Measurements from ENCODE around the gene HPCA. TPM values are rescaled to one million over a fixed set of nuclear protein-coding genes. Genes with fewer than 3 reads are reported as not detected.

HPCA gene
- total and polyA plus RNA-seq, 2 of the 13 experiments (the other 11 are each of a cell fraction or from before 2014, with no cell fraction given) = not detected

DNA sequence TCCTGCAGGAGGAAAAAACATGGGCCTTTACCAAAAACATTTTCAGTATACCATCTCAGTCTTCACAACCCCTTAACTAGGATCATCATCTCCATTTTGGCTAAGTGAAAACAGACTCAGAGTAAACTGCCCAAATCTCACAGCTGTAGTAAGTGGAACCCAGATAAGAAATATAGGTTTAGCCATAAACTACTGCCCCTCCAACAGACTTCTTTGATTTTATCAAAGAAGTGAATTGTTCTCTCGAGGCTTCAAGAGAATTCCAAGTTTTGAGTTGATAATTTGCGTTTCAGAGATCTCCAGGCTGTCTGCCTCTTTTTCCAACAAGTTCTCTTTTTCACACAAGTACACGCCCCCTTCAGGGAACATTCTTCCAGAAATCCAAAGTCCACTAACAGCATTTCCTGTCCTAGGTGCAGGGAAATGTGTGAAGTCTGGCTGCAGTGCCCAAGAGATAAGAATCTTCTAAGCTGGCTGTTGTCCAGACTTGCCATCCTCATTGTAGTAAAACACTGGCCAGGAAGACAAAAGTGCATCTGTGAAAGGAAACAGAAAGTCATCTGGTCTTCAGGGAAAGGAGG is 47.5 kb downstream of the HPCA start:
- WGBS (ENCODE audit: low lambda C conversion rate) = 2% methylated on average over 3 of the region's 3 CpGs
- Histone ChIP-seq H4K20me1 (ENCODE audit: insufficient read depth, low read length) (no peaks in the 10 kb centered on the region), H3K4me1 (ENCODE audit: insufficient read depth, low read length) (peaks cover 45% of the 10 kb centered on the region), H3K4me2 (ENCODE audit: low read depth, low read length) (peak overlapping the region; percentile 71), H3K9ac (ENCODE audit: insufficient read depth, low read depth, low read length) (peak overlapping the region; percentile 60), H3K4me3 (replicated peaks in 1 of 3; ENCODE audit: insufficient read depth in 1 of 3, low read depth in 2 of 3, low read length in 3 of 3) (peak overlapping the region; percentile 42 to 48 (median 44); a peak in 5 of 6 replicates), H3K79me2 (ENCODE audit: insufficient read depth, low read length) (no peaks in the 10 kb centered on the region), H2AFZ (ENCODE audit: low read length) (no peak overlapping the region), H3K36me3 (replicated peaks in 1 of 2; ENCODE audit: control insufficient read depth in 1 of 2, insufficient read depth in 2 of 2, low read length in 2 of 2) (peaks cover 0 to 19% of the 10 kb centered on the region in 2 experiments; a peak in 4 of 5 replicates), H3K9me3 (ENCODE audit: low read length) (no peaks in the 10 kb centered on the region), H3K27me3 (ENCODE audit: control insufficient read depth in 1 of 2, insufficient read depth in 2 of 2, low read length in 2 of 2) (peaks cover 0 to 10% of the 10 kb centered on the region in 2 experiments; a peak in 3 of 5 replicates), H3K27ac (ENCODE audit: extremely low read length, insufficient read depth, low read length) (peak overlapping the region; percentile 90)
- peak; percentile 96 for FAIRE-seq
- ATAC-seq = peak; percentile 87
- intact Hi-C loops (cut with micrococcal nuclease; ENCODE audit: unreplicated experiment) (loop anchor here (1.0 to 10.0 kb wide), 5 partner anchors 29 to 151 kb away; partner anchors contain the start of genes AK2 and AZIN2), in situ Hi-C loops (cut with HindIII; ENCODE audit: extremely low pct_ligation_motif_present, low pct_unique_long_range_greater_than_20kb) (loop anchor here (5.0 kb wide), 1 partner anchor 123 kb away; no protein-coding TSS in a partner anchor)
- BruUV-seq (replicated peaks) = TSS peak; percentile 49
- CTCF ChIA-PET (ENCODE audit: low intra/inter-chr PET ratio, low total read pairs) = interaction anchor here (0.9 to 5.0 kb wide), 3 partner anchors 121 to 152 kb away, joined by 3 to 44 read pairs (median 4); no protein-coding TSS in a partner anchor
- POLR2A ChIA-PET = interaction anchor here (0.6 to 3.4 kb wide), 7 partner anchors 15 to 193 kb away, joined by 3 to 26 read pairs (median 6); partner anchors contain the start of gene RNF19B
- peak; percentile 99 for DNase-seq (ENCODE audit: low spot score)
- TF ChIP-seq HOXA5 (CRISPR knock-in tag; IDR thresholded peaks at IDR 0.05) = peak; percentile 76
- TF ChIP-seq, protein P1, sequence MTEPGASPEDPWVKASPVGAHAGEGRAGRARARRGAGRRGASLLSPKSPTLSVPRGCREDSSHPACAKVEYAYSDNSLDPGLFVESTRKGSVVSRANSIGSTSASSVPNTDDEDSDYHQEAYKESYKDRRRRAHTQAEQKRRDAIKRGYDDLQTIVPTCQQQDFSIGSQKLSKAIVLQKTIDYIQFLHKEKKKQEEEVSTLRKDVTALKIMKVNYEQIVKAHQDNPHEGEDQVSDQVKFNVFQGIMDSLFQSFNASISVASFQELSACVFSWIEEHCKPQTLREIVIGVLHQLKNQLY (CRISPR knock-in tag; IDR thresholded peaks at IDR 0.05) = peak; percentile 63; the same call in 1 of the 2 replicates
- no peak for TF ChIP-seq ZNF350 (CRISPR knock-in tag; IDR thresholded peaks at IDR 0.05; ENCODE audit: borderline replicate concordance, low read depth)
- TF ChIP-seq ZNF292 (CRISPR knock-in tag; IDR thresholded peaks at IDR 0.05; ENCODE audit: borderline replicate concordance, low read depth) = peak; percentile 83
- TF ChIP-seq, protein P2, sequence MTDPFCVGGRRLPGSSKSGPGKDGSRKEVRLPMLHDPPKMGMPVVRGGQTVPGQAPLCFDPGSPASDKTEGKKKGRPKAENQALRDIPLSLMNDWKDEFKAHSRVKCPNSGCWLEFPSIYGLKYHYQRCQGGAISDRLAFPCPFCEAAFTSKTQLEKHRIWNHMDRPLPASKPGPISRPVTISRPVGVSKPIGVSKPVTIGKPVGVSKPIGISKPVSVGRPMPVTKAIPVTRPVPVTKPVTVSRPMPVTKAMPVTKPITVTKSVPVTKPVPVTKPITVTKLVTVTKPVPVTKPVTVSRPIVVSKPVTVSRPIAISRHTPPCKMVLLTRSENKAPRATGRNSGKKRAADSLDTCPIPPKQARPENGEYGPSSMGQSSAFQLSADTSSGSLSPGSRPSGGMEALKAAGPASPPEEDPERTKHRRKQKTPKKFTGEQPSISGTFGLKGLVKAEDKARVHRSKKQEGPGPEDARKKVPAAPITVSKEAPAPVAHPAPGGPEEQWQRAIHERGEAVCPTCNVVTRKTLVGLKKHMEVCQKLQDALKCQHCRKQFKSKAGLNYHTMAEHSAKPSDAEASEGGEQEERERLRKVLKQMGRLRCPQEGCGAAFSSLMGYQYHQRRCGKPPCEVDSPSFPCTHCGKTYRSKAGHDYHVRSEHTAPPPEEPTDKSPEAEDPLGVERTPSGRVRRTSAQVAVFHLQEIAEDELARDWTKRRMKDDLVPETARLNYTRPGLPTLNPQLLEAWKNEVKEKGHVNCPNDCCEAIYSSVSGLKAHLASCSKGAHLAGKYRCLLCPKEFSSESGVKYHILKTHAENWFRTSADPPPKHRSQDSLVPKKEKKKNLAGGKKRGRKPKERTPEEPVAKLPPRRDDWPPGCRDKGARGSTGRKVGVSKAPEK (CRISPR knock-in tag; IDR thresholded peaks at IDR 0.05; ENCODE audit: borderline replicate concordance) = peak; percentile 50; the same call in 1 of the 2 replicates
- TF ChIP-seq HOXA3 (CRISPR knock-in tag; IDR thresholded peaks at IDR 0.05) = peak; percentile 82
- peak; percentile 93 for TF ChIP-seq TEAD3 (CRISPR knock-in tag; optimal IDR thresholded peaks at IDR 0.05; ENCODE audit: borderline replicate concordance)
- TF ChIP-seq, protein P3, sequence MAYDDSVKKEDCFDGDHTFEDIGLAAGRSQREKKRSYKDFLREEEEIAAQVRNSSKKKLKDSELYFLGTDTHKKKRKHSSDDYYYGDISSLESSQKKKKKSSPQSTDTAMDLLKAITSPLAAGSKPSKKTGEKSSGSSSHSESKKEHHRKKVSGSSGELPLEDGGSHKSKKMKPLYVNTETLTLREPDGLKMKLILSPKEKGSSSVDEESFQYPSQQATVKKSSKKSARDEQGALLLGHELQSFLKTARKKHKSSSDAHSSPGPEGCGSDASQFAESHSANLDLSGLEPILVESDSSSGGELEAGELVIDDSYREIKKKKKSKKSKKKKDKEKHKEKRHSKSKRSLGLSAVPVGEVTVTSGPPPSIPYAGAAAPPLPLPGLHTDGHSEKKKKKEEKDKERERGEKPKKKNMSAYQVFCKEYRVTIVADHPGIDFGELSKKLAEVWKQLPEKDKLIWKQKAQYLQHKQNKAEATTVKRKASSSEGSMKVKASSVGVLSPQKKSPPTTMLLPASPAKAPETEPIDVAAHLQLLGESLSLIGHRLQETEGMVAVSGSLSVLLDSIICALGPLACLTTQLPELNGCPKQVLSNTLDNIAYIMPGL (CRISPR knock-in tag; IDR thresholded peaks at IDR 0.05; ENCODE audit: borderline replicate concordance in 1 of 2, low read depth in 1 of 2) = peak; percentile 37 to 48; a peak in 2 of 4 replicates
- TF ChIP-seq RORA (CRISPR knock-in tag; IDR thresholded peaks at IDR 0.05) = no peak
- TF ChIP-seq ZNF614 (CRISPR knock-in tag; IDR thresholded peaks at IDR 0.05; ENCODE audit: borderline replicate concordance) = peak; percentile 64; the same call in 1 of the 2 replicates
- TF ChIP-seq SRSF1 (optimal IDR thresholded peaks at IDR 0.05; ENCODE audit: low read depth, low read length) = no peak
- TF ChIP-seq ZNF850 (CRISPR knock-in tag; conservative IDR thresholded peaks at IDR 0.05) = no peak
- 0 out of 2 replicates have a peak, but pooled peaks have one; percentile 22 for TF ChIP-seq ZNF629 (CRISPR knock-in tag; conservative IDR thresholded peaks at IDR 0.05)
- TF ChIP-seq ZKSCAN8 (CRISPR knock-in tag; IDR thresholded peaks at IDR 0.05; ENCODE audit: borderline replicate concordance) = peak; percentile 73; the same call in 1 of the 2 replicates
- peak; percentile 33; the same call in 1 of the 2 replicates for TF ChIP-seq ZNF33A (CRISPR knock-in tag; IDR thresholded peaks at IDR 0.05; ENCODE audit: borderline replicate concordance)
- TF ChIP-seq, protein P4, sequence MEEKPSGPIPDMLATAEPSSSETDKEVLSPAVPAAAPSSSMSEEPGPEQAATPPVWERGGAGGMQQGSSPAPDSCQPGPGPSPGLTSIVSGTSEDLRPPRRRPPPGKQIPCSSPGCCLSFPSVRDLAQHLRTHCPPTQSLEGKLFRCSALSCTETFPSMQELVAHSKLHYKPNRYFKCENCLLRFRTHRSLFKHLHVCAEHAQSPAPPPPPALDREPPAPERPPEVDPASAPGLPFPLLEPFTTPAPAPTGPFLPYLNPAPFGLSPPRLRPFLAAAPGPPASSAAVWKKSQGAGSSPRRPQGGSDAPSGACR (CRISPR knock-in tag; IDR thresholded peaks at IDR 0.05) = 0 out of 2 replicates have a peak, but pooled peaks have one; percentile 36
- TF ChIP-seq SNAPC2 (CRISPR knock-in tag; IDR thresholded peaks at IDR 0.05) = peak; percentile 85; the same call in 1 of the 2 replicates
